Effector memory CD8-positive, alpha-beta T cell (primary cell): Measurements from ENCODE around the gene OCEL1.

Experiments
- ATAC-seq: fragments of 150-1000 bp; cut with Tn5 transposase; replicated peaks from 2 replicates; pipeline ENCODE4 v1.10.0; 2021; ENCODE audit warnings: mild to moderate bottlenecking, moderate library complexity
- DNase-seq, 3 experiments: peaks; one replicate each; pipeline ENCODE4 v3.0.0; 2021
- H3K27ac Mint-ChIP-seq, 2 donors: one replicate each; pipeline ENCODE4 v1.8.0; 2022; ENCODE audit warnings: mild to moderate bottlenecking in 2 of 2, mixed read lengths in 2 of 2, moderate library complexity in 2 of 2
- H3K27me3 Mint-ChIP-seq, 2 donors: one replicate each; pipeline ENCODE4 v1.8.0; 2022; ENCODE audit warnings: mixed read lengths in 2 of 2
- H3K36me3 Mint-ChIP-seq: one replicate; pipeline ENCODE4 v1.8.0; 2022; ENCODE audit warnings: mild to moderate bottlenecking, moderate library complexity, mixed read lengths; ENCODE audit not compliant: insufficient read depth
- H3K4me1 Mint-ChIP-seq, 2 donors: one replicate each; pipeline ENCODE4 v1.8.0; 2022; ENCODE audit warnings: low read depth in 2 of 2, mixed read lengths in 2 of 2
- H3K4me3 Mint-ChIP-seq, 2 donors: one replicate each; pipeline ENCODE4 v1.8.0; 2022; ENCODE audit warnings: mild to moderate bottlenecking in 2 of 2, mixed read lengths in 2 of 2, moderate library complexity in 2 of 2
- H3K9me3 Mint-ChIP-seq, 2 donors: one replicate each; pipeline ENCODE4 v1.8.0; 2022; ENCODE audit warnings: mixed read lengths in 2 of 2

OCEL1 gene

DNA sequence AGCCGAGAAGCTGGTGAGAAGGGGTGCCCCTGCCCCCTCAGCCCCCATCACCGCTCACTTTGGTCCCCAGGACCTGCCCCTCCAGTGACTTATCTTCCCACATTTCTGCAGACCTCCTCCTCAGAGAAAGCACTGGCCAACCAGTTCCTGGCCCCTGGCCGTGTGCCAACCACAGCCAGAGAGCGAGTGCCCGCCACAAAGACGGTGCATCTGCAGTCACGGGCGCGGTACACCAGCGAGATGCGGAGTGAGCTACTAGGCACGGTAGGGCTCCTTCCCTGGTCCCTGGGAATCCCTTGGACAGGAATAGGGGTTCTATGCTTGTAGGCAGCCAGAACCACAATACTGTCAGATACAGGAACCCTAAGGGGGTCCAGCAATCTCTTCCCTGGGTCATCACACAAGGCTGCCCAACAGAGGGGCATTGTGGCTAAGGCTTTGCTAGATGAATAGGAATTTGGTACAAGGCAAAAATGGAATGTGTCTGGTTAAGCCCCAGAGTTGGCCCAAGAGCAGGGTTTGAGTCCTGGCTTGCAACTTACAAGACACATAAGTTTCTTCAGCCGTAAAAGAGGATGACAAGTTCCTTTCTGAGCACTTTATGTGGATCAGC lies 9.9 kb upstream of the OCEL1 start:
- no peaks in the 10 kb centered on the region for H3K9me3 Mint-ChIP-seq
- ATAC-seq (no peak), DNase-seq (no peak)
- peak overlapping the region; percentile 94 to 95 for H3K27ac Mint-ChIP-seq
- peaks cover 50% of the 10 kb centered on the region for H3K36me3 Mint-ChIP-seq
- H3K4me3 Mint-ChIP-seq = peak overlapping the region; percentile 86 to 87
- H3K4me1 Mint-ChIP-seq = peaks cover 4 to 12% of the 10 kb centered on the region in 2 donors
- no peaks in the 10 kb centered on the region for H3K27me3 Mint-ChIP-seq

DNA sequence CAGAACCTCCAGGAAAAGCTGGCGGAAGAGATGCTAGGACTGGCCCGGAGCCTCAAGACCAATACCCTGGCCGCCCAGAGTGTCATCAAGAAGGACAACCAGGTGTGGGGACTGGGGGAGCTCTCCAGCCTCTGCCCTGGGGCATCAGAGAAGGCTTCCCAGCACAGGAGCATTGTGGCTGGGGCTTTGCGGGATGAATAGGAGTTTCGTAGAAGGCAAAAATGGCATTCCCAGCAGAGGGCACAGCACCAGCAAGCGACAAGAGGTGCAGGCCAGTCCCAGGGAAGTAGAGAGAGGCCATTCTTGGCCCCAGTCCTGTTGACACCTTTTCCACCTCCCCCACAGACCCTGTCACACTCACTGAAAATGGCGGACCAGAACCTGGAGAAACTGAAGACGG lies 6.7 kb upstream of the OCEL1 start:
- H3K9me3 Mint-ChIP-seq = no peaks in the 10 kb centered on the region
- peaks cover 4 to 11% of the 10 kb centered on the region in 2 donors for H3K4me1 Mint-ChIP-seq
- peaks cover 32% of the 10 kb centered on the region for H3K36me3 Mint-ChIP-seq
- no peak overlapping the region for H3K27ac Mint-ChIP-seq
- H3K27me3 Mint-ChIP-seq = no peaks in the 10 kb centered on the region
- no peak overlapping the region for H3K4me3 Mint-ChIP-seq
- DNase-seq (no peak), ATAC-seq (no peak)

DNA sequence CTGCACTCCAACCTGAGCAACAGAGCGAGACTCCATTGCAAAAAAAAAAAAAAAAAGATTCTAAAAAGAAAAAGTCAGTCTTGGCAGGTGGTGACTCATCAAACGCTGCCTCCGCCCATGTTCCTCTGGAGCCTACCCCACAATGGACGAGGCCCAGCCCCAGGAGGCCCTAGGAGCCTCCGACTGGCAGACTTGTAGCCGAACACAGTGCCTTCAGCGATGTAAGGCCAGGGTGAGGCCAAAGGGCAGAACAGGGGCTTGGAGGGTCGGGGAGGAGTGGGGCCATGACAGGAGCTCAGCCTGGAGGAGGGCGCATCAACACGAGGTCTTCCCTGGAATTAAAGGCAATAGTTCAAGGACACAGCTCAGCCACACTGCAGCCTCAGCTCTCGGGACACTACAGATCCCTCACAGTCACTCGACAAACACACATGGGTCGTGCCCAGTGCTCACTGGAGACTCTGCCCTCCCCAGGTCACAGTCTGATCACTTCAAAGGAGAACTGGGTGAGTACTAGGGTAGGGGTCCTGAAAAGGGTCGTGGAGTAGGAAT lies 5.7 kb upstream of the OCEL1 start:
- peaks cover under 1 to 5% of the 10 kb centered on the region in 2 donors for H3K4me1 Mint-ChIP-seq
- no peaks in the 10 kb centered on the region for H3K27me3 Mint-ChIP-seq
- H3K9me3 Mint-ChIP-seq = no peaks in the 10 kb centered on the region
- ATAC-seq = no peak
- no peak overlapping the region for H3K27ac Mint-ChIP-seq
- H3K36me3 Mint-ChIP-seq = peaks cover 30% of the 10 kb centered on the region
- DNase-seq = no peak
- no peak overlapping the region for H3K4me3 Mint-ChIP-seq

DNA sequence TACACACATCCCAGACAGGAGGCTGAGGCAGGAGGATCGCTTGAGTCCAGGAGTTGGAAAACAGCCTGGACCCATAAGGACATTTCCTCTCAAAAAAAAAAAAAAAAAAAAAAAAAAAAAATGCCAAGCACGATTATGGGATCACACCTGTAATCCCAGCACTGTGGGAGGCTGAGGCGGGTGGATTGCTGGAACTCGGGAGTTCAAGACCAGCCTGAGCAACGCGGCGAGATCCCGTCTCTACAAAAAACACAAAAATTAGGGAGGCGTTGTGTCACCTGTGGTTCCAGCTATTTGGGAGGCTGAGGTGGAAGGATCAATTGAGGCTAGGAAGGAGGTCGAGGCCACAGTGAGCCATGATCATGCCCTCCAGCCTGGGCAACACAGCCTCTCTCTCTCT lies 973 bp upstream of the OCEL1 start:
- peak overlapping the region; percentile 87 to 95 for H3K4me3 Mint-ChIP-seq
- ATAC-seq = no peak
- H3K4me1 Mint-ChIP-seq = peaks cover 9 to 11% of the 10 kb centered on the region in 2 donors
- no peaks in the 10 kb centered on the region for H3K9me3 Mint-ChIP-seq
- H3K27me3 Mint-ChIP-seq = no peaks in the 10 kb centered on the region
- H3K27ac Mint-ChIP-seq = peak overlapping the region in 1 of 2 donors; percentile 94
- peaks cover 22% of the 10 kb centered on the region for H3K36me3 Mint-ChIP-seq
- DNase-seq = no peak

DNA sequence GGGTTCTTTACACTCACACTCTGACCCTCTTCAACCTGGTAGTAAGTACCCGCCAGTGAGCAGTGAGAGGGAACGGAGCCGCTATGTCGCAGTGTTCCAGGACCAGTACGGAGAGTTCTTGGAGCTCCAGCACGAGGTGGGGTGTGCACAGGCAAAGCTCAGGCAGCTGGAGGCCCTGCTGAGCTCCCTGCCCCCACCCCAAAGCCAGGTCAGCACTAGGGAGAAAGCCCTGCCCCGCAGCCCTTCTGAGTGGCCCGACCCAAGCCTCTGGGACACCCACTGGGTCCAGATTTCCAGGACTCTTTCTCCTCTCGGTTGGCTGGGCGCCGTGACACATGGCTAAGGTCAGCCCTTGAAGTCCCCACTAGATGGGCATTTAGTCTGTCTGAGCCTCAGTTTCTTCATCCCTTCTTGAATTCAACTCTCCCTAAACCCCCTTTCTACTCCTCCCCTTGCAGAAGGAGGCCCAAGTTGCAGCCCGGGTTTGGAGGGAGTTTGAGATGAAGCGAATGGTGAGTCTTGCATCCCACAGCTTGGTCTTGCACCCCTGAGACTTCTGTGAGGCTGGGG lies 1.9 kb downstream of the OCEL1 start:
- H3K27ac Mint-ChIP-seq = no peak overlapping the region
- H3K4me1 Mint-ChIP-seq = peaks cover 9 to 11% of the 10 kb centered on the region in 2 donors
- ATAC-seq (no peak), DNase-seq (no peak)
- H3K27me3 Mint-ChIP-seq = no peaks in the 10 kb centered on the region
- H3K36me3 Mint-ChIP-seq = peaks cover 23% of the 10 kb centered on the region
- H3K4me3 Mint-ChIP-seq = no peak overlapping the region
- H3K9me3 Mint-ChIP-seq = no peaks in the 10 kb centered on the region

DNA sequence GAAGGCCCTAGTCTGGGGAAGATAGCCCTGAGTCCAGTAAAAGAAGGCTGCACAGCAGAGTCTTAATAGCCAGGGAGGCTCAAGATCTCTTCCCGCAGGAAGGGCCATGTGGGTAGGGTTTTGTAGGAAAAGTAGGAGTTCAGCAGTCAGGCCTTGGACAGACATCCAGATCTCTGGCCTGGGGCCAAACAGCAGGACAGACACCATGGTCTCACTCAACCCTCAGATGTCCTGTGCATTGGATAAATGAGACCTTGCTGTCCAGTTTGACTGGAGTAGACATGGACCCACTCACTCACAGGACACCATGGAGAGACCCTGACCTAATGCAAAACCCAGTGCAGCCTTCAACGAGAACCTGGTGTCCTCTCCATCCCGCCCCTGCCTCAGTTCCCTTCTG lies 3.9 kb downstream of the OCEL1 start:
- H3K4me3 Mint-ChIP-seq = no peak overlapping the region
- H3K27ac Mint-ChIP-seq = no peak overlapping the region
- no peaks in the 10 kb centered on the region for H3K9me3 Mint-ChIP-seq
- DNase-seq (no peak), ATAC-seq (no peak)
- peaks cover 27% of the 10 kb centered on the region for H3K36me3 Mint-ChIP-seq
- no peaks in the 10 kb centered on the region for H3K27me3 Mint-ChIP-seq
- H3K4me1 Mint-ChIP-seq = peaks cover 13 to 17% of the 10 kb centered on the region in 2 donors

DNA sequence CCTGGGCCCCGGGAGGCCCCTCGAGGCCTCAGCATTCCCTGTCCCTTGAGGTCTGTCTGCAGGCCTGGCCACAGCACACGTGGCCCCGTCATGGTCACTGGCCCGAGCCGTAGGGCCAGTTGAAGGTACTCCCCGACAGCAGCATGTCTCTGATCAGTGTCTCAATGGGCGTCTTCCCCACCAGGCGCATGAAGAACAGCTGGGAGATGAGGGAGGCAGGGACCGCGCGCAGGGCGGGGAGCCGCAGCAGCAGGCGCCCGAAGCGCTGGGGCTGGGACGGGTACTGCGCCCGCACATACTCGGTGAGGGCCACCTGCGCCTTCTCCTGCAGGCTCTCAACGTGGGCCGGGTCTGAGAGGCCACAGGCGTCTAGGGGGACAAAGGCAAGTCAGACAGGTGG lies 6.2 kb downstream of the OCEL1 start:
- Mint-ChIP-seq H3K9me3 (no peaks in the 10 kb centered on the region), H3K4me3 (no peak overlapping the region), H3K27me3 (no peaks in the 10 kb centered on the region), H3K36me3 (peaks cover 12% of the 10 kb centered on the region), H3K27ac (no peak overlapping the region), H3K4me1 (peaks cover 8% of the 10 kb centered on the region in 2 donors)
- ATAC-seq = no peak
- no peak for DNase-seq

DNA sequence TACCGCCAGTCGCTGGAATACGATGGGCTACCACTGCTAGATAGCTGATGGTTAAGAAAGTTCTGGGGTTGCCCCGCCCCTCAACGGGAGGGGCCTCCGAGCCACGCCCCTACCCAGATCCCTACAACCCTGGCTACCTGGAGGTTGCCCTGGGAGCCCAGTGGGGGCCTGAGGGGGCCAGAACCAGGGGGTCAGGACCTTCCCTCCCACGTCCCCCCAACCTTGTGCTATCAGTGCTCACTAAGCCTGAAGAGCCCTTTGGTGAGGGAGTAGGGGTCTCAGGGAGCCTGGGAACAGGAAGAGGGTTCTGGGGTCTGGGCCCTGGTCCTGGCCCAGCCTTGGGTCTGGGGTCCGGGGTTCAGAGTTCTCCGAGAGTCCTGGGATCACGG lies 8.9 kb downstream of the OCEL1 start:
- DNase-seq = peak in 2 of 3 experiments; percentile 37 to 50
- peak; percentile 49 for ATAC-seq

DNA sequence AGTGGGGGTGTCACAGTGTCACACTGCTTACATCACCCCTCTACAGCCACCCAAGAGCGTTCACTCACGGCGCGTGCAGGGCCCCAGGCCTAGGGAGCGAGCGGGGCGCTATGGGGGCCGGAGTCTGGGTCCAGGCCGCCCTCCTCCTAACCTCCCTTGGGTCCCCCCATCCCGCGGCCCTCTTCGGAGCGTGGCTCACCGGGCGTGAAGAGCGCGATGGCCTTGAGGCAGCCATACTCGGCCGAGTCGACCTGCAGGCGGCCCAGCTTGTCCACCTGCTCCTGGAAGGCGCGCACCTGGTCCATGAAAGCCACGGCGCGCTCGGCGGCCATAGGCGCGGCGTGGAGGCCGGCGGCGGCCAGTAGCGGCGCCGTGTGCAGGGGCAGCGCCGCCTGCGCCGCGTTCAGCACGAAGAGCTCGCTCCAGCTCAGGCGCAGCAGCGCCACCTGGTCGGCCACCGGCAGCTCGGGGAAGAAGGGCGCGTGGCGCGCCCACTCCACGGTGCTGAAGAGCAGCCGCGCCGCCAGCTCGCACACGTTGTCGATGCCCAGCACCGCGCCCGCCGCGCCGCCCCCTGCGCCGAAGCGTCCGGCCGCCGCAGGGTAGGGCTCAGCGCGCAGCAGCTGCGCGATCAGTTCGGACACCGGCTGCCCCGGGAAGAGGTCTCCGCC lies 9.4 kb downstream of the OCEL1 start:
- no peaks in the 10 kb centered on the region for H3K9me3 Mint-ChIP-seq
- DNase-seq = peak; percentile 61 to 71 (median 65)
- no peaks in the 10 kb centered on the region for H3K27me3 Mint-ChIP-seq

More for the DNA sequence above, 8.9 kb downstream of the OCEL1 start:
- no peaks in the 10 kb centered on the region for H3K27me3 Mint-ChIP-seq
- peaks cover 6% of the 10 kb centered on the region in 2 donors for H3K4me1 Mint-ChIP-seq
- peak overlapping the region; percentile 70 to 80 for H3K4me3 Mint-ChIP-seq
- no peaks in the 10 kb centered on the region for H3K9me3 Mint-ChIP-seq
- peaks cover 12% of the 10 kb centered on the region for H3K36me3 Mint-ChIP-seq
- H3K27ac Mint-ChIP-seq = peak overlapping the region; percentile 9 to 16

DNA sequence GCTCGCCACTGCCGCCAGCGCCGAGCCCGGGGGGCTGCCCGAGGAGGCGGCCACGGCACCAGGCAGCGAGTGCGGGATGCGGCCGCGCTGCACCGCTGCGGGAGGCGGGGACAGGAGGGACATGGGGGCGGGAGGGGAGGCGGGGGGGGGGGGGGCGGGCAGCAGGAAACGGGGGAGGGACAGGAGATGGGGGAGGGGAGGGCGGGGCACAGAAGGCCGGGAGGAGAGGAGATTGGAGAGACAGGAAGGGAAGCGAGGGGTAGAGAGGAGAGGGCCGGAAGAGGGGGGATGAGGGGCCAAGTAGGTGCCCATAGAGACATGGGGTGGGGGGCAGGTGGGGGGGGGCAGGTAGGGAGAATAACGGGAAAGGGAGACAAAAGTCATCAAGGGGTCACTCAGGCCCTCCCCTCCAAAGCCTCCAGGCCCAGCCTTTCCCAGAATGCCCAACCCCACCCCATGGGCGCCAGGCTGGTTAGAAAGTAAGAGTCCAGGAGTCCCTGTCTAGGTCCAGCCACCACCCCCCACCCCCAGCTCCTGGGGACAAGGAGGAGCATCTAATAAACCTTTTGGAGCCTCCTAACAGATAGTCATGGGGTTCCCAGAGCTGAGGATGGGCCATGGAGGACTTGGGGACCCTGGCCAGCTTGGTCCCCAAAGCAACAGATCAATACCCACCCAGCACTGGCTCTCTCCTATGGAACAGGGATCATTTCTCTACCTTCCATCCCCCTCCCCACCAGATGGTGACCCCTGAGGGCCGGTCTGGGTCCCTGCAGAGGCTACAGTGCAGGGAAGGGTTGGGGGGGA lies 10.1 kb downstream of the OCEL1 start:
- no peak overlapping the region for H3K27ac Mint-ChIP-seq
- H3K4me3 Mint-ChIP-seq = peak overlapping the region; percentile 70 to 80
- ATAC-seq (peak; percentile 30), DNase-seq (no peak)
- no peaks in the 10 kb centered on the region for H3K27me3 Mint-ChIP-seq
- no peaks in the 10 kb centered on the region for H3K9me3 Mint-ChIP-seq
- peaks cover 9% of the 10 kb centered on the region for H3K36me3 Mint-ChIP-seq
- peaks cover 6% of the 10 kb centered on the region in 2 donors for H3K4me1 Mint-ChIP-seq

More for the DNA sequence above, 9.4 kb downstream of the OCEL1 start:
- peak overlapping the region in 1 of 2 donors; percentile 16 for H3K27ac Mint-ChIP-seq
- peak overlapping the region; percentile 70 to 80 for H3K4me3 Mint-ChIP-seq
- ATAC-seq = peak; percentile 93
- peaks cover 6% of the 10 kb centered on the region in 2 donors for H3K4me1 Mint-ChIP-seq
- H3K36me3 Mint-ChIP-seq = peaks cover 9% of the 10 kb centered on the region

DNA sequence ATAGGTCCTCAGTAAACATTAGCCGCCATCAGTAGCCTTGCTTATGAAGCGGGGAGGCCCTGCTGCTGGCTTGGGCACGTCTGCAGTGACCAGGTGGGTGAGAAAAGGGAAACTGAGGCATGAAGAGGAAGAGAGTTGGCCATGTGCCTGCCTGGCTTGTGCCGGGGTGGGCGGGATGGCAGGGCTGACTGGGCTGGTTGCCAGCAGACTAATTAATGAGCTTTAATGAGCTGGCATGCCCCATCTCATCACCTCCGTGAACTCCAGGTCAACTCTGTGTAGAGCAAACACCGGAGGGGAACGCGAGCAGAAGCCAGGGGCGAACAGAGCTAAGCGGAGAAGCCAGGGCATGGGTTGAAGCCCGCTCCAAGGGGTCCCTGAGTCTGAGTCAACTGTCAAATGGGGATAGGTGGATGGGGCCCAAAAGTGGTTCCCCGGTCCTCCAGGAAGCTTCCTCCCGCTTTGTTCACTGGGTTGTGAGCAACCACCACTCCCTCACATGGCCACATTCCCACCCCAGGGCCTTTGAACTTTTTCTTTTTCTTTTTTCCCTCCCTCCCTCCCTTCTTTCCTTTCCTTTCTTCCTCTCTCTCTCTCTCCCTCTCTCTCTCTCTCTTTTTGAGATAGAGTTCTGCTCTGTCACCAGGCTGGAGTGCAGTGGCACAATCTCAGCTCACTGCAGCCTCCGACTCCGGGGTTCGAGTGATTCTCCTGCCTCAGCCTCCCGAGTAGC lies 11.0 kb downstream of the OCEL1 start:
- peaks cover 9% of the 10 kb centered on the region for H3K36me3 Mint-ChIP-seq
- no peaks in the 10 kb centered on the region for H3K27me3 Mint-ChIP-seq
- ATAC-seq (no peak), DNase-seq (no peak)
- peak overlapping the region; percentile 70 to 80 for H3K4me3 Mint-ChIP-seq
- H3K9me3 Mint-ChIP-seq = no peaks in the 10 kb centered on the region
- no peak overlapping the region for H3K27ac Mint-ChIP-seq
- H3K4me1 Mint-ChIP-seq = peaks cover 6 to 8% of the 10 kb centered on the region in 2 donors

DNA sequence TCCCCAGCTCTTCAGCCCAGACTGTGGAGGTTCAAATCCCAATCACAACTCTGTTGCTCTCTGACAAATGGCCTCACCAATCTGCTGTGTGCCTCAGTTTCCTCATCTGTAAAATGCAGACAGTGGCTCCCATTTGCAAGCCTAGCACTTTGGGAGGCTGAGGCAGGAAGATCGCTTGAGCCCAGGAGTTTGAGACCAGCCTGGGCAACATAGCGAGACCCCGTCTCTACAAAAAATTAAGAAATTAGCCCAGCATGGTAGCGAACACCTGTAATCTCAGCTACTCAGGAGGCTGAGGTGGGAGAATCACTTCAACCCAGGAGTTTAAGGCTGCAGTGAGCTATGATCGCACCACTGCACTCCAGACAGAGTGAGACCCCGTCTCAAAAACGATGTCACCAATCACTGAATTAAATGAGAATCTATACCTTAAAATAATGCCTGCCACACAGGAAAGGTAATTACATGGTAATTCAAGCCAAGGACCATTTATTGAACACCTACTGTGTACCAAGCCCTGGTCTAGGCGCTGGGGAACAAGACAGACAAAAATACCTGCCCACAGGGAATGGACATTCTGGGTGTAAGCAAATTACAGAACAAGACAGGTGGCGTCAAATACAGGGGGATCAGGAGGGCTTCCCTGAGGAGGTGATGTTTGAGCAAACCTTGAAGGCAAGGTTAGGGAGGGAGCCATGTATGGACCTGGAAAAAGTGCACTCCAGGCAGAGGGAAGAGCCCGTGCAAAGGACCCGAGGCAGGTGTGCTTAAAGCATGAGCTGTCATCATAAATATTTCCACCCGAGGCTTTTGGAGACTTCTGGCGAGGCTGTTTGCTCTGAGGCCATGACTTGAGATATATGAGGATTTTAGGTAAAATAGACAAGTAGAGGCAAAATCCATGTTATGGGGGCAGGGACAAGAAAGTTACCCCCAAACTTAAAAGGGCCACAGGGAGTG lies 12.0 kb downstream of the OCEL1 start:
- H3K9me3 Mint-ChIP-seq = no peaks in the 10 kb centered on the region
- DNase-seq = no peak
- H3K27me3 Mint-ChIP-seq = no peaks in the 10 kb centered on the region
- peaks cover 6 to 8% of the 10 kb centered on the region in 2 donors for H3K4me1 Mint-ChIP-seq
- no peak overlapping the region for H3K27ac Mint-ChIP-seq
- peaks cover 9% of the 10 kb centered on the region for H3K36me3 Mint-ChIP-seq
- no peak for ATAC-seq
- peak overlapping the region; percentile 22 to 33 for H3K4me3 Mint-ChIP-seq
